Lung (tissue), 12 donors: Measurements from ENCODE around the gene TIGD2. TPM values are rescaled to one million over a fixed set of nuclear protein-coding genes. Genes with fewer than 3 reads are reported as not detected.

Source experiments
- ATAC-seq: fragments of 200-7000 bp; cut with Tn5 transposase; one replicate; pipeline ENCODE4 v1.9.1; 2020; ENCODE audit warnings: moderate number of reproducible peaks; ENCODE audit not compliant: insufficient read depth, low FRiP score
- DNase-seq, 3 donors: peaks; one replicate each; pipeline ENCODE4 v3.0.0-alpha.2; 2013 to 2017
- H3K27ac ChIP-seq, 2 donors: one replicate each; pipeline ENCODE4 v1.5.1; 2013; ENCODE audit warnings: mild to moderate bottlenecking in 2 of 2, moderate library complexity in 2 of 2, control low read depth in 1 of 2, inconsistent platforms in 1 of 2, low read depth in 1 of 2, low read length in 1 of 2
- H3K27me3 ChIP-seq, 3 donors: one replicate each; pipeline ENCODE4 v1.5.1; 2013; ENCODE audit warnings: low read length in 2 of 3; ENCODE audit not compliant: control insufficient read depth in 3 of 3, insufficient read depth in 3 of 3
- H3K36me3 ChIP-seq, 4 donors: one replicate each; pipeline ENCODE4 v1.5.1; 2013; ENCODE audit warnings: low read length in 4 of 4, mild to moderate bottlenecking in 1 of 4, moderate library complexity in 1 of 4; ENCODE audit not compliant: control insufficient read depth in 4 of 4, insufficient read depth in 4 of 4
- H3K4me1 ChIP-seq, 5 donors: one replicate each; pipeline ENCODE4 v1.5.1; 2013; ENCODE audit warnings: low read length in 5 of 5, mild to moderate bottlenecking in 2 of 5, moderate library complexity in 1 of 5; ENCODE audit not compliant: control insufficient read depth in 5 of 5, insufficient read depth in 5 of 5
- H3K4me3 ChIP-seq: one replicate; pipeline ENCODE4 v1.5.1; 2013; ENCODE audit warnings: mild to moderate bottlenecking, control low read depth, moderate library complexity
- H3K9ac ChIP-seq, 2 donors: one replicate each; pipeline ENCODE4 v1.5.1; 2013; ENCODE audit warnings: low read length in 2 of 2, control low read depth in 1 of 2; ENCODE audit not compliant: insufficient read depth in 1 of 2
- H3K9me3 ChIP-seq, 4 donors: one replicate each; pipeline ENCODE4 v1.5.1; 2013; ENCODE audit warnings: low read length in 3 of 4, mild to moderate bottlenecking in 1 of 4, moderate library complexity in 1 of 4; ENCODE audit not compliant: control insufficient read depth in 4 of 4, insufficient read depth in 3 of 4
- WGBS, 2 donors: extraction: QIAGEN DNeasy Blood & Tissue Kit; methylation state at CpG; one replicate each; pipeline ENCODE4 v1.1.7; 2013; 5-methylcytosine and 5-hydroxymethylcytosine counted together
- polyA plus RNA-seq, 2 donors: library from polyadenylated mRNA; stranded (reverse); fragments of 200-250 nt; gene quantifications; one replicate each; pipeline ENCODE4 v1.2.1, GENCODE V29; 2013
- total RNA-seq, 2 donors: library from RNA; depleted of rRNA in 1 of 2; stranded (reverse); fragments of >200 nt in 1 of 2; gene quantifications; one replicate each; pipeline ENCODE4 v1.2.1, GENCODE V29; 2014 to 2021
- TF ChIP-seq, protein P1 (sequence below): IDR thresholded peaks from 2 replicates; pipeline ENCODE4 v1.5.1; 2012; ENCODE audit warnings: mild to moderate bottlenecking; ENCODE audit errors: control extremely low read depth, extremely low read depth
- donor health status: control.
- donor health status: control.
- donor health status: Bipolar disorder and iron deficiency.
- donor health status: healthy.
- donor health status: DM: yes; HTN: yes; CAD: no.

TIGD2 gene
- total and polyA plus RNA-seq, 4 donors, result 2.5 to 8.3 (median 4.4) TPM

DNA sequence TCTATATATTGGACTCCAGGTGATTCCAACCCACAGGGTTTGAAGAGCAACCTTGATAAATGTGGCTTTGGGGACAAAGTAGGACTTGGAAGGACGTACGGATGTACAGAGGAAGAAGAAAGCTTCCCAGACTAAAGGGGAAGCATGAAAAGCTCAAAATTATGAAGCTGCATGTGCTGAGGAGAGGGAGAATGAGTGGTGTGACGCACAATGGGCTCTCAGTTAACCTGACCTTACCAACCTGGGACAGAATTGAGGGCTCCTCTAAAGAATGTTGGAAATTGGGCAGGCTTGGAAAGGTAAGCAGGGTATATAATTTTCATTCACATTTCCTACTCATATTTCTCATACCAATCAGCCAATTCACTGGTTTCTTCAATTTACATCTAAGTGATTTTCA, 10.5 kb upstream of the TIGD2 start:
- Histone ChIP-seq H3K27ac (no peak overlapping the region), H3K9me3 (no peaks in the 10 kb centered on the region), H3K4me1 (no peaks in the 10 kb centered on the region), H3K27me3 (no peaks in the 10 kb centered on the region), H3K9ac (no peak overlapping the region), H3K36me3 (no peaks in the 10 kb centered on the region), H3K4me3 (no peak overlapping the region)
- TF ChIP-seq, protein P1, sequence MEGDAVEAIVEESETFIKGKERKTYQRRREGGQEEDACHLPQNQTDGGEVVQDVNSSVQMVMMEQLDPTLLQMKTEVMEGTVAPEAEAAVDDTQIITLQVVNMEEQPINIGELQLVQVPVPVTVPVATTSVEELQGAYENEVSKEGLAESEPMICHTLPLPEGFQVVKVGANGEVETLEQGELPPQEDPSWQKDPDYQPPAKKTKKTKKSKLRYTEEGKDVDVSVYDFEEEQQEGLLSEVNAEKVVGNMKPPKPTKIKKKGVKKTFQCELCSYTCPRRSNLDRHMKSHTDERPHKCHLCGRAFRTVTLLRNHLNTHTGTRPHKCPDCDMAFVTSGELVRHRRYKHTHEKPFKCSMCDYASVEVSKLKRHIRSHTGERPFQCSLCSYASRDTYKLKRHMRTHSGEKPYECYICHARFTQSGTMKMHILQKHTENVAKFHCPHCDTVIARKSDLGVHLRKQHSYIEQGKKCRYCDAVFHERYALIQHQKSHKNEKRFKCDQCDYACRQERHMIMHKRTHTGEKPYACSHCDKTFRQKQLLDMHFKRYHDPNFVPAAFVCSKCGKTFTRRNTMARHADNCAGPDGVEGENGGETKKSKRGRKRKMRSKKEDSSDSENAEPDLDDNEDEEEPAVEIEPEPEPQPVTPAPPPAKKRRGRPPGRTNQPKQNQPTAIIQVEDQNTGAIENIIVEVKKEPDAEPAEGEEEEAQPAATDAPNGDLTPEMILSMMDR, result no peak
- ATAC-seq (no peak), DNase-seq (no peak)
- WGBS, 2 donors, result 81 to 84% methylated on average over 3 of the region's 3 CpGs

DNA sequence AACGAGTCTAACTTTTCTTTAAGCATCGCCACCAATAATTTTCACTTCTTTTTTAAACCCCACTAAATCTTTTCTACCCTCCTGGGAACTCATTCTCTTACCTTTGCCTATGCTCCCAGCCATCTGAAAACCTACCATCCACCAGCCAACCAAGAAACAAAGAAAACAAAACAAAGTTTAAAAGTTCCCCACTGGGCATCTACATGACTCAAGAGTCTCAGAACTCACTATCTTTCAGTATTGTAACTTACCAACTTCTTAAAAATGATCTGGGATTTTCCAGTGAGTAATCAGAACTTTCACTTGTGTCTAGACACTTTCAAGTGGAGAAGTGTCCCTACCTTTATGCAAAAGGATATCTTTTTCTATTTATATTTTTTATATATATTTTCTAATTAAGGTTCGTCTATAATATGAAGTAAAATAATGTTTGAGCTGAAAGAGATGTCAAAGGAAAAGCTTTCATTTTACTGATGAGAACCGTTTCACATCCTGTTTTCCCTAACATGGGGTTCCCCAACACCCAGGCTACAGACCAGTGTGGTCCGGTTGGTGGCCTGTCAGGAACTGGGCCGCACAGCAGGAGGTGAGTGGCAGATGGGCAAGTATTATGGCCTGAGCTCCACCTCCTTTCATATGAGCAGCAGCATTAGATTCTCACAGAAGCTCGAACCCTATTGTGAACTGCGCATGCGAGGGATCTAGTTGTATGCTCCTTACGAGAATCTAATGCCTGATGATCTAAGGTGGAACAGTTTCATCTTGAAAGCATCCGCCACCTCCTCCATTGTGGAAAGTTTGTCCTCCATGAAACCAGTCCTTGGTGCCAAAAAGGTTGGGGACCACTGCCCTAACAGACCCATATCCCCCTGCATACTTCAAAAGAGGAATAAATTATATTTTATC, 9.8 kb upstream of the TIGD2 start:
- WGBS, 2 donors, result 83 to 93% methylated on average over 11 of the region's 11 CpGs
- Histone ChIP-seq H3K9me3 (no peaks in the 10 kb centered on the region), H3K4me1 (no peaks in the 10 kb centered on the region), H3K27me3 (no peaks in the 10 kb centered on the region), H3K4me3 (no peak overlapping the region), H3K9ac (no peak overlapping the region), H3K27ac (no peak overlapping the region), H3K36me3 (no peaks in the 10 kb centered on the region)
- DNase-seq (no peak), ATAC-seq (no peak)
- TF ChIP-seq, protein P1, result no peak

DNA sequence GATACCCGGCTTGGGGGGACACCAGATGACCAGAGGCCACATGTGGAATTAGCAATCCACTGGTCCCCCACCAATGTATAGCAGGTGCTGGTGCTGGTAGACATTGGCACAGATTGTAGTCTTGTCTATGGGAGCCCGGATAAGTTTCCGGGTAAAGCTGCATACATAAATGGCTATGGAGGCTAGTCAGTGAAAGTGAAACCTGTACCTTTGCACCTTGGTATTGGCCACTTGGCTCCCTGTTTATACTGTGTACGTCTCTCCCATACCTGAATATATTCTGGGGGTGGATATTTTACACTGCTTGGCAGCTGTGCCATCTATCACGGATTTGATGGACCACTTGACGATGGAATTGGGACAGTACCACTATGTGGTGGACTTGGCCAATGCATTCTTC, 5.6 kb upstream of the TIGD2 start:
- H3K4me3 ChIP-seq, result no peak overlapping the region
- no peaks in the 10 kb centered on the region for H3K9me3 ChIP-seq
- H3K9ac ChIP-seq, result no peak overlapping the region
- no peak for ATAC-seq
- DNase-seq, result no peak
- no peak overlapping the region for H3K27ac ChIP-seq
- no peaks in the 10 kb centered on the region for H3K36me3 ChIP-seq
- TF ChIP-seq, protein P1, result no peak
- peaks cover 0 to 7% (median 2%) of the 10 kb centered on the region in 5 donors for H3K4me1 ChIP-seq
- peaks cover 0 to 12% (median 6%) of the 10 kb centered on the region in 3 donors for H3K27me3 ChIP-seq
- 92 to 93% methylated on average over 6 of the region's 6 CpGs for WGBS, 2 donors
